ENCODE measurements around the gene PCSK6.

The PCSK6 gene

GRCh38 chr15:101444807-101445508, 44.5 kb downstream of the PCSK6 start:
- Histone ChIP-seq H3K4me3 (ENCODE audit: low read depth, low read length) (no peak overlapping the region), H3K27me3 (ENCODE audit: control insufficient read depth, insufficient read depth, low read length) (no peaks in the 10 kb centered on the region), H3K4me1 (ENCODE audit: control insufficient read depth, insufficient read depth, low read length) (no peaks in the 10 kb centered on the region), H3K9ac (ENCODE audit: low read depth, low read length) (no peak overlapping the region), H3K9me3 (ENCODE audit: control insufficient read depth, insufficient read depth, low read length) (no peaks in the 10 kb centered on the region), H3K36me3 (ENCODE audit: control insufficient read depth, insufficient read depth, low read length) (no peaks in the 10 kb centered on the region)

- Histone ChIP-seq H3K27me3 (ENCODE audit: control insufficient read depth, insufficient read depth, low read length) (no peaks in the 10 kb centered on the region), H3K9ac (ENCODE audit: low read depth, low read length) (no peak overlapping the region), H3K4me3 (ENCODE audit: low read depth, low read length) (no peak overlapping the region), H3K4me1 (ENCODE audit: control insufficient read depth, insufficient read depth, low read length) (no peaks in the 10 kb centered on the region), H3K9me3 (ENCODE audit: control insufficient read depth, insufficient read depth, low read length) (no peaks in the 10 kb centered on the region), H3K36me3 (ENCODE audit: control insufficient read depth, insufficient read depth, low read length) (no peaks in the 10 kb centered on the region)
Observed at GRCh38 chr15:101444015-101444414, 45.5 kb downstream of the PCSK6 start.

GRCh38 chr15:101442272-101442671, 47.2 kb downstream of the PCSK6 start:
- Histone ChIP-seq H3K27me3 (ENCODE audit: control insufficient read depth, insufficient read depth, low read length) (no peaks in the 10 kb centered on the region), H3K36me3 (ENCODE audit: control insufficient read depth, insufficient read depth, low read length) (no peaks in the 10 kb centered on the region), H3K4me3 (ENCODE audit: low read depth, low read length) (no peak overlapping the region), H3K9me3 (ENCODE audit: control insufficient read depth, insufficient read depth, low read length) (no peaks in the 10 kb centered on the region), H3K9ac (ENCODE audit: low read depth, low read length) (no peak overlapping the region), H3K4me1 (ENCODE audit: control insufficient read depth, insufficient read depth, low read length) (no peaks in the 10 kb centered on the region)

GRCh38 chr15:101441696-101442095, 47.8 kb downstream of the PCSK6 start:
- no peaks in the 10 kb centered on the region for H3K27me3 ChIP-seq (ENCODE audit: control insufficient read depth, insufficient read depth, low read length)
- no peak overlapping the region for H3K9ac ChIP-seq (ENCODE audit: low read depth, low read length)
- H3K36me3 ChIP-seq (ENCODE audit: control insufficient read depth, insufficient read depth, low read length), result no peaks in the 10 kb centered on the region
- H3K4me3 ChIP-seq (ENCODE audit: low read depth, low read length), result no peak overlapping the region
- H3K9me3 ChIP-seq (ENCODE audit: control insufficient read depth, insufficient read depth, low read length), result no peaks in the 10 kb centered on the region
- H3K4me1 ChIP-seq (ENCODE audit: control insufficient read depth, insufficient read depth, low read length), result no peaks in the 10 kb centered on the region

GRCh38 chr15:101440846-101441590, 48.5 kb downstream of the PCSK6 start:
- Histone ChIP-seq H3K27me3 (ENCODE audit: control insufficient read depth, insufficient read depth, low read length) (no peaks in the 10 kb centered on the region), H3K9me3 (ENCODE audit: control insufficient read depth, insufficient read depth, low read length) (no peaks in the 10 kb centered on the region), H3K4me3 (ENCODE audit: low read depth, low read length) (no peak overlapping the region), H3K9ac (ENCODE audit: low read depth, low read length) (no peak overlapping the region), H3K36me3 (ENCODE audit: control insufficient read depth, insufficient read depth, low read length) (no peaks in the 10 kb centered on the region), H3K4me1 (ENCODE audit: control insufficient read depth, insufficient read depth, low read length) (no peaks in the 10 kb centered on the region)

GRCh38 chr15:101439920-101440319, 49.6 kb downstream of the PCSK6 start:
- Histone ChIP-seq H3K9ac (ENCODE audit: low read depth, low read length) (no peak overlapping the region), H3K9me3 (ENCODE audit: control insufficient read depth, insufficient read depth, low read length) (no peaks in the 10 kb centered on the region), H3K4me1 (ENCODE audit: control insufficient read depth, insufficient read depth, low read length) (no peaks in the 10 kb centered on the region), H3K4me3 (ENCODE audit: low read depth, low read length) (no peak overlapping the region), H3K36me3 (ENCODE audit: control insufficient read depth, insufficient read depth, low read length) (no peaks in the 10 kb centered on the region), H3K27me3 (ENCODE audit: control insufficient read depth, insufficient read depth, low read length) (no peaks in the 10 kb centered on the region)

GRCh38 chr15:101439285-101439919, 50.1 kb downstream of the PCSK6 start:
- no peaks in the 10 kb centered on the region for H3K27me3 ChIP-seq (ENCODE audit: control insufficient read depth, insufficient read depth, low read length)
- no peaks in the 10 kb centered on the region for H3K4me1 ChIP-seq (ENCODE audit: control insufficient read depth, insufficient read depth, low read length)
- no peaks in the 10 kb centered on the region for H3K36me3 ChIP-seq (ENCODE audit: control insufficient read depth, insufficient read depth, low read length)
- H3K9ac ChIP-seq (ENCODE audit: low read depth, low read length), result no peak overlapping the region
- no peaks in the 10 kb centered on the region for H3K9me3 ChIP-seq (ENCODE audit: control insufficient read depth, insufficient read depth, low read length)
- no peak overlapping the region for H3K4me3 ChIP-seq (ENCODE audit: low read depth, low read length)

GRCh38 chr15:101438482-101439284, 50.8 kb downstream of the PCSK6 start:
- no peaks in the 10 kb centered on the region for H3K36me3 ChIP-seq (ENCODE audit: control insufficient read depth, insufficient read depth, low read length)
- H3K9me3 ChIP-seq (ENCODE audit: control insufficient read depth, insufficient read depth, low read length), result no peaks in the 10 kb centered on the region
- H3K4me3 ChIP-seq (ENCODE audit: low read depth, low read length), result no peak overlapping the region
- no peaks in the 10 kb centered on the region for H3K4me1 ChIP-seq (ENCODE audit: control insufficient read depth, insufficient read depth, low read length)
- H3K27me3 ChIP-seq (ENCODE audit: control insufficient read depth, insufficient read depth, low read length), result no peaks in the 10 kb centered on the region
- no peak overlapping the region for H3K9ac ChIP-seq (ENCODE audit: low read depth, low read length)

GRCh38 chr15:101437618-101438481, 51.7 kb downstream of the PCSK6 start:
- Histone ChIP-seq H3K36me3 (ENCODE audit: control insufficient read depth, insufficient read depth, low read length) (no peaks in the 10 kb centered on the region), H3K4me1 (ENCODE audit: control insufficient read depth, insufficient read depth, low read length) (no peaks in the 10 kb centered on the region), H3K4me3 (ENCODE audit: low read depth, low read length) (no peak overlapping the region), H3K9me3 (ENCODE audit: control insufficient read depth, insufficient read depth, low read length) (no peaks in the 10 kb centered on the region), H3K9ac (ENCODE audit: low read depth, low read length) (no peak overlapping the region), H3K27me3 (ENCODE audit: control insufficient read depth, insufficient read depth, low read length) (no peaks in the 10 kb centered on the region)

- H3K9me3 ChIP-seq (ENCODE audit: control insufficient read depth, insufficient read depth, low read length), result no peaks in the 10 kb centered on the region
- no peaks in the 10 kb centered on the region for H3K27me3 ChIP-seq (ENCODE audit: control insufficient read depth, insufficient read depth, low read length)
- H3K4me3 ChIP-seq (ENCODE audit: low read depth, low read length), result no peak overlapping the region
- no peaks in the 10 kb centered on the region for H3K4me1 ChIP-seq (ENCODE audit: control insufficient read depth, insufficient read depth, low read length)
- H3K9ac ChIP-seq (ENCODE audit: low read depth, low read length), result no peak overlapping the region
- no peaks in the 10 kb centered on the region for H3K36me3 ChIP-seq (ENCODE audit: control insufficient read depth, insufficient read depth, low read length)
Observed at GRCh38 chr15:101437209-101437608, 52.3 kb downstream of the PCSK6 start.

- Histone ChIP-seq H3K9me3 (ENCODE audit: control insufficient read depth, insufficient read depth, low read length) (no peaks in the 10 kb centered on the region), H3K4me1 (ENCODE audit: control insufficient read depth, insufficient read depth, low read length) (no peaks in the 10 kb centered on the region), H3K27me3 (ENCODE audit: control insufficient read depth, insufficient read depth, low read length) (no peaks in the 10 kb centered on the region), H3K4me3 (ENCODE audit: low read depth, low read length) (no peak overlapping the region), H3K9ac (ENCODE audit: low read depth, low read length) (no peak overlapping the region), H3K36me3 (ENCODE audit: control insufficient read depth, insufficient read depth, low read length) (no peaks in the 10 kb centered on the region)
Observed at GRCh38 chr15:101436526-101436925, 53.0 kb downstream of the PCSK6 start.

Data from iPS-15b (cell line).